ENCODE data around the gene SDHA. TPM values are rescaled to one million over a fixed set of nuclear protein-coding genes. Genes with fewer than 3 reads are reported as not detected.

Gene SDHA
- total and polyA plus RNA-seq, 10 of the 15 experiments (the other 5 are each of a cell fraction or from before 2014, with no cell fraction given), result 63.3 to 205 (median 104) TPM

GRCh38 chr5:278646-279045, 60.5 kb downstream of the SDHA start:
- TF ChIP-seq POLR2A (IDR thresholded peaks at IDR 0.05; ENCODE audit: low read depth, low read length) (no peak), ATF7 (IDR thresholded peaks at IDR 0.05; ENCODE audit: low read depth) (no peak), RBBP5 (conservative IDR thresholded peaks at IDR 0.05) (no peak), RAD21 (IDR thresholded peaks at IDR 0.05; ENCODE audit: insufficient read depth, low read depth, low read length) (no peak), IKZF1 (conservative IDR thresholded peaks at IDR 0.05) (no peak), FOS (IDR thresholded peaks at IDR 0.05; ENCODE audit: borderline replicate concordance, extremely low read depth, insufficient read length) (no peak), TCF3 (IDR thresholded peaks at IDR 0.05; ENCODE audit: borderline replicate concordance, insufficient read depth, low read depth, low read length) (no peak), NFYB (IDR thresholded peaks at IDR 0.05; ENCODE audit: insufficient read depth, low read depth, low read length) (no peak), MEF2A (IDR thresholded peaks at IDR 0.05; ENCODE audit: insufficient read depth, low read depth, low read length) (no peak), E2F4 (IDR thresholded peaks at IDR 0.05; ENCODE audit: low read depth, low read length) (no peak), SIN3A (IDR thresholded peaks at IDR 0.05; ENCODE audit: low read depth, low read length) (no peak), DPF2 (IDR thresholded peaks at IDR 0.05) (no peak), ZNF217 (IDR thresholded peaks at IDR 0.05) (no peak), EZH2 (IDR thresholded peaks at IDR 0.05; ENCODE audit: borderline replicate concordance, control insufficient read depth, low read depth, low read length) (no peak), YY1 (IDR thresholded peaks at IDR 0.05; ENCODE audit: low read depth, low read length) (no peak)
- TF ChIP-seq, protein P1, sequence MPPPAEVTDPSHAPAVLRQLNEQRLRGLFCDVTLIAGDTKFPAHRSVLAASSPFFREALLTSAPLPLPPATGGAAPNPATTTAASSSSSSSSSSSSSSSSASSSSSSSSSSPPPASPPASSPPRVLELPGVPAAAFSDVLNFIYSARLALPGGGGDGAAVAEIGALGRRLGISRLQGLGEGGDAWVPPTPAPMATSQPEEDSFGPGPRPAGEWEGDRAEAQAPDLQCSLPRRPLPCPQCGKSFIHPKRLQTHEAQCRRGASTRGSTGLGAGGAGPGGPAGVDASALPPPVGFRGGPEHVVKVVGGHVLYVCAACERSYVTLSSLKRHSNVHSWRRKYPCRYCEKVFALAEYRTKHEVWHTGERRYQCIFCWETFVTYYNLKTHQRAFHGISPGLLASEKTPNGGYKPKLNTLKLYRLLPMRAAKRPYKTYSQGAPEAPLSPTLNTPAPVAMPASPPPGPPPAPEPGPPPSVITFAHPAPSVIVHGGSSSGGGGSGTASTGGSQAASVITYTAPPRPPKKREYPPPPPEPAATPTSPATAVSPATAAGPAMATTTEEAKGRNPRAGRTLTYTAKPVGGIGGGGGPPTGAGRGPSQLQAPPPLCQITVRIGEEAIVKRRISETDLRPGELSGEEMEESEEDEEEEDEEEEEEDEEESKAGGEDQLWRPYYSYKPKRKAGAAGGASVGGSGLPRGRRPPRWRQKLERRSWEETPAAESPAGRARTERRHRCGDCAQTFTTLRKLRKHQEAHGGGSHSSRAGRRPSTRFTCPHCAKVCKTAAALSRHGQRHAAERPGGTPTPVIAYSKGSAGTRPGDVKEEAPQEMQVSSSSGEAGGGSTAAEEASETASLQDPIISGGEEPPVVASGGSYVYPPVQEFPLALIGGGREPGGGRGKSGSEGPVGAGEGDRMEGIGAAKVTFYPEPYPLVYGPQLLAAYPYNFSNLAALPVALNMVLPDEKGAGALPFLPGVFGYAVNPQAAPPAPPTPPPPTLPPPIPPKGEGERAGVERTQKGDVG (CRISPR knock-in tag; IDR thresholded peaks at IDR 0.05), result no peak
- TF ChIP-seq, protein P2, sequence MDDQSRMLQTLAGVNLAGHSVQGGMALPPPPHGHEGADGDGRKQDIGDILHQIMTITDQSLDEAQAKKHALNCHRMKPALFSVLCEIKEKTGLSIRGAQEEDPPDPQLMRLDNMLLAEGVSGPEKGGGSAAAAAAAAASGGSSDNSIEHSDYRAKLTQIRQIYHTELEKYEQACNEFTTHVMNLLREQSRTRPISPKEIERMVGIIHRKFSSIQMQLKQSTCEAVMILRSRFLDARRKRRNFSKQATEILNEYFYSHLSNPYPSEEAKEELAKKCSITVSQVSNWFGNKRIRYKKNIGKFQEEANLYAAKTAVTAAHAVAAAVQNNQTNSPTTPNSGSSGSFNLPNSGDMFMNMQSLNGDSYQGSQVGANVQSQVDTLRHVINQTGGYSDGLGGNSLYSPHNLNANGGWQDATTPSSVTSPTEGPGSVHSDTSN (IDR thresholded peaks at IDR 0.05; ENCODE audit: insufficient replicate concordance, low read depth, low read length), result no peak
- TF ChIP-seq, protein P3, sequence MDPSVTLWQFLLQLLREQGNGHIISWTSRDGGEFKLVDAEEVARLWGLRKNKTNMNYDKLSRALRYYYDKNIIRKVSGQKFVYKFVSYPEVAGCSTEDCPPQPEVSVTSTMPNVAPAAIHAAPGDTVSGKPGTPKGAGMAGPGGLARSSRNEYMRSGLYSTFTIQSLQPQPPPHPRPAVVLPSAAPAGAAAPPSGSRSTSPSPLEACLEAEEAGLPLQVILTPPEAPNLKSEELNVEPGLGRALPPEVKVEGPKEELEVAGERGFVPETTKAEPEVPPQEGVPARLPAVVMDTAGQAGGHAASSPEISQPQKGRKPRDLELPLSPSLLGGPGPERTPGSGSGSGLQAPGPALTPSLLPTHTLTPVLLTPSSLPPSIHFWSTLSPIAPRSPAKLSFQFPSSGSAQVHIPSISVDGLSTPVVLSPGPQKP (IDR thresholded peaks at IDR 0.05; ENCODE audit: low read depth, low read length), result no peak
- no peak overlapping the region for H2AFZ ChIP-seq (ENCODE audit: control insufficient read depth, low read depth, low read length)
- H3K27ac ChIP-seq (ENCODE audit: control insufficient read depth, insufficient read depth), result no peak overlapping the region
- ChIA-PET POLR2A (no interaction called here), RAD21 (ENCODE audit: unreplicated experiment) (no interaction called here), SMC1A (ENCODE audit: uncharacterized antibody, unreplicated experiment) (interaction anchor here (1.6 kb wide), 1 partner anchor 8 kb away, joined by 3 read pairs; no protein-coding TSS in a partner anchor), CTCF (interaction anchor here (0.6 kb wide), 1 partner anchor 40 kb away, joined by 3 read pairs; no protein-coding TSS in a partner anchor)
- no peak overlapping the region for H3K4me3 ChIP-seq
- H3K9me3 ChIP-seq (replicated peaks; ENCODE audit: control insufficient read depth, insufficient read depth, low read length), result no peaks in the 10 kb centered on the region
- H3K4me2 ChIP-seq (ENCODE audit: control insufficient read depth, insufficient read depth), result no peak overlapping the region
- peaks cover 4 to 5% of the 10 kb centered on the region in 2 experiments; a peak in 2 of 4 replicates for H3K36me3 ChIP-seq (ENCODE audit: control insufficient read depth in 2 of 2, insufficient read depth in 2 of 2, low read length in 1 of 2)
- H3K27me3 ChIP-seq (replicated peaks in 1 of 2; ENCODE audit: control insufficient read depth in 2 of 2, insufficient read depth in 2 of 2, low read length in 1 of 2), result no peaks in the 10 kb centered on the region
- no peaks in the 10 kb centered on the region for H3K4me1 ChIP-seq (ENCODE audit: control insufficient read depth, insufficient read depth, low read length)
- DNase-seq (ENCODE audit: low read depth, low spot score), result no peak
- ATAC-seq, result no peak
- WGBS (ENCODE audit: insufficient coverage, insufficient replicate concordance, low lambda C conversion rate, missing lambda C conversion rate), result 100% methylated on average over 7 of the region's 9 CpGs
- in situ Hi-C loops (cut with MboI), result no loop called here
- no peak for FAIRE-seq
- no TSS peak for BruUV-seq (replicated peaks)
- no peak overlapping the region for H3K9ac ChIP-seq (ENCODE audit: control insufficient read depth, insufficient read depth, low read length)
- peaks cover 32% of the 10 kb centered on the region for H3K79me2 ChIP-seq (ENCODE audit: control insufficient read depth, insufficient read depth, low read length)
- H4K20me1 ChIP-seq (ENCODE audit: control insufficient read depth, insufficient read depth), result no peaks in the 10 kb centered on the region
- intact Hi-C loops (cut with micrococcal nuclease; ENCODE audit: unreplicated experiment), result no loop called here

Data from GM12878 (cell line).